Epithelial cell of prostate (primary cell): ENCODE results near the gene TMEM218.
A peak's percentile ranks its signal among the peaks of the same experiment; 100 is the strongest.

Experiments used
- DNase-seq: peaks from one replicate; pipeline ENCODE4 v3.0.0-alpha.2; 2011; ENCODE audit warnings: low read depth, low spot score
- H3K27ac ChIP-seq: fragments of 450-650 bp; 2 replicates; pipeline ENCODE4 v1.5.1; 2017; ENCODE audit warnings: mild to moderate bottlenecking

Gene TMEM218

DNA sequence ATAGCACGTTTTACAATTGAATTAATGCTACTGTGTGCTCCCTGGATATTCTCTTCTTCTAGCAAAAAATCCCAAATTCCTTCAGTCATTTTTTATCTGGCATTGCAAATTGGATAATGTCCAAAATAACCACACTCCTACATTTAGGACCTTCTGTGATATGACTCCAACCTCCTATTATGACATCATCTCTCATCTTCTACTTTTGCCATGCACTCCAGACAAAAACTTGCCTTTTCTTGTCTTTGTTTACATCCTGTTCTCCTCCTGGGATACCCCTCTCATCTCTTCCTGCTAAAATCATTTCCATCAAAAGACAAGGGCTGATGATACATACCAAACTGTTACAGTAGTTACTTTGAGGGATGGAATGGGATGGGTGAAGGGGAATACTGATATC, 20.6 kb upstream of the TMEM218 start:
- no peak for DNase-seq

DNA sequence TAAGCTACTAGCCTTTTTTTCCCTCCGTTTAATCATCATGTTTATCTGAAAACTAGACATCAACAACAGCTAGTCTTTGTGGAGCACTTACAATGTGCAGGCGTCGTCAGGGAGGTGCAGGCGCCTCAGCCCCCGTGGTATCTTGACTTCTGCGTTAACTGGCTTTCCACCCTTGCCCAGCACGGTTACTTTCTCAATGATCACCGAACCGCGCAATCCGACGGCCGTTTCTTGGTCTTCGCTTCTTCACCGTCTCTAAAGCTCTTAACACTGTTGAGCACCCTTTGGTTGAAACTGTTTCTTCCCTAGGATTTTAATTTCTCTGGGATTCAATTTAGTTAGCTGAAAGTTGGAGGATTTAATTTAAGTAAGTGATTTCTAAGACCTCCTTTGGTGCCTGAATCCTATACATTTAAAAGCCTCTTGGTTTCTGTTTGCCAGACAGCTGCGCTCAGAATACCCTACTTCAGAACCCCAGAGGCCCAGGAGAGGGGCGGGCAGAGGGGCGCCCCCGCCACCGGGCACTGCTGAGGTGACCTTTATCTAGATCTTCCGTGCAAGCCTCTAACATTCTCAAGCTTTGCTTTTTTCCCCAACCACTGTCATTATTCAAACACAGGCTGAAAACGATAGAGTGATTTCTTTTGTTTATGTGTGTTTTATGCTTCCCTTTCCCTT, 18.0 kb upstream of the TMEM218 start:
- DNase-seq = no peak
- no peak overlapping the region for H3K27ac ChIP-seq

More for the DNA sequence above, 20.6 kb upstream of the TMEM218 start:
- no peak overlapping the region for H3K27ac ChIP-seq

DNA sequence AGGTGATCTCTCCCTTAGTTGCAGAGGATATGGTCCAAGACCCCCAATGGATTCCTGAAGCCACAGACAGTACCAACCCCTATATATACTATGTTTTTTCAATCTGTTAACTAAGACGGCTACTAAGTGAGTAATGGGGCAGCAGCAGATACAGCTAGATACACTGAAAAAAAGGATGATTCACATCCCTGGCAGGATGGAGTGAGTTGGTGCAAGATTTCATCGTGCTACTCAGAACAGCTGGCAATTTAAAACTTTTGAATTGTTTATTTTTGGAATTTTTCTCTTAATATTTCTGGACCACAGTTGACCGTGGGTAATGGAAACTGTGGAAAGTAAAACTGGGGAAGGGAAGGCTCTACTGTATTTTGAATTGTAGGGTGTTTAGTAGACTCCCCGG, 17.0 kb upstream of the TMEM218 start:
- DNase-seq = no peak

DNA sequence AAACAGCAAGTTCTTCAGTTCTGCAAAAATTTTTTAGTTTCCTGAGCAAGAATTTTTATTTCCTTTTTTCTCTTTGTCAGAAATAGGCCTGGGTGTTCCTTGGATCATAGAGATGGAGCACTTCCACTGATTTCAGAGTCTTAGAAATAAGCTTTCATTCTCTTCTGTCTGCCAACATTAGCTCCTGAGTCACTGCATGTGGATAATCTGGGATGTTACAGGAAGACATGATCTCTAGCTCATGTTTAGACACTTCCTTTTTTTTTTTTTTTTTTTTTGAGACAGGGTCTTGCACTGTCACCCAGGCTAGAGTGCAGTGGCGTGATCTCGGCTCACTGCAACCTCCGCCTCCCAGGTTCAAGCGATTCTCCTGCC, 13.2 kb upstream of the TMEM218 start:
- no peak for DNase-seq
- no peak overlapping the region for H3K27ac ChIP-seq

More for the DNA sequence above, 17.0 kb upstream of the TMEM218 start:
- peak overlapping the region; percentile 42 for H3K27ac ChIP-seq

DNA sequence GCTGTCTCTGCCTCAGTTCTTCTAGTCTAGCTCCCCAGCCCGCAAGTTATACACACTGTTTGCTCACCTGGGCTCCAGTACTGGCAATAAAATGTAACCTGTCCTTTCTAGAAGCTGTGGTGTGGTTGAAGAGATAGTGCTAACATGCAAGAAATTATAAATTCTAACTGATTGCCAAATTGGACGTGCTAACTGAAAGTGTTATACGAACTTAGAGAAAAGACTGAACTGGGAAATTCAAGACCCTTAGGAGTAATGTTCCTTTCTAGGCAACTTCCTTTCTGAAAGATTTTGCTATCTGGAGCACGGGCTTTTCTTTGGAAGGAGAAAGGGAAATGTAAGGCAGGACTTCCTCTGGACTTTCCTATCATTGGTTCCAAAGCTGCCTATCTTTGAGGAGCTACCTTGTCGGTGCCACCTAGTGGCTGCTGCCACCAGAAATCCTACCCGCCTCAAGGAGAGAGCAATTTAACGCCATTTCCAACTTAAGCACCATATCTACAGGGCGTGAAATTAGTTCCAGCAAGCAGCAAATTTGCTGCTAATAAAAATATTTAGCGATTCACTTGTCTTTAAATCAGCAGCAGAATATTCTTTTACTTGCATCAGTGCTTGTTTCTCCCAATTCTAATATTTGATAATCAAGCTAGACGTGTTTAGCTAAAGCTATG, 12.7 kb upstream of the TMEM218 start:
- DNase-seq = no peak
- H3K27ac ChIP-seq = no peak overlapping the region

DNA sequence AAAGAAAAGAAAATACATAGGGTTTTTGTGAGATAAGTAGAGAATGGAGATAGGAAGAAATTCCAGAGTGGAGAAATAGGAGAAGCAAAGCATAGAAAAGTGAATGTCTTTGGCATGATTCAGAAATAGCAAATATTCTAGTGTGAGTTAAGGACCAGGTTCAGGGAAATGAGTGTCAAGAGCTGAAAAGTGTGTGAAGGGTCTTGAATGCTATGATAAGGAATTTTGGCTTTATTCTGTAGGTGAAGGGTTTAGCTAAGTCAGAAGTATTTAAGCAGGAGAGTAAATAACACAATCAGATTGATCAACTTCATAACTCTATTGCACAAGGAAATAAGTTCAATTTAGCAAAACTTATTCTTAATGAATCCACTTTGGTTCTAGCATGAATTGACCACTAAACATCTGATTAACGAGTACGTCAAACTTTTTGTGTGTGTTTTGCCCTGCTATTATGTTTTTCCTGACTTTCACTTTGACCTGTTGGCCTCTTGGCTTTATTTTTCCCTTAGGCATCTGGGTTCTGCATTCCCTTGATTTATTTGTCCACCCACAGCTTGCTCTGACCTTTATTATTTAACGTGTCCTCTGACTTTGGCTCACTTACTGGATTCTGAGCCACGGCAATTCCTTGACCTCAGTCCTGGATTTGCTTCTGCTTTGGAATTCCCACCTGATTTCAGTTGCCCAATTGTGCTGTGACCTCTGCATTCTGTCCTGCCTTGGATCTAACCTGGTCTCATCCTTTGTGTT, 11.9 kb upstream of the TMEM218 start:
- no peak overlapping the region for H3K27ac ChIP-seq
- no peak for DNase-seq

DNA sequence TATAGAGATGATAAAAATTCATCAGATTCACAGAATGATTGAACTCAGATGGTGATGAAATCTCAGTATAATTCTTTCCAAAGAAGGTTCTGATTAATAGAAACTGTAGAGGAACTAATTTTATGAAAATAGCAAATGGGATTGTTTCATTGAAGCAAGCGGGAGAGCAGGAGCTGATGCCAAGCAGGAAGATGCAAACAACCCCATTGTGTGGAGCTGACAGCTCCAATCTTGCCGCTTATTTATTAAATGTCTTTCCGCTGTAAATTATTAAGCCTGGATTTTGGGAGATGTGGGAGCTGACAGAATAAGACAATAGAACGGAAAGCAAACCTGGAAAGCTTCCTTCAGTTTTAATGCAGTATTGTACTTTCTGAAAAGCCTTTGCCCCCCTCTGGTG, 6.0 kb upstream of the TMEM218 start:
- DNase-seq = no peak

DNA sequence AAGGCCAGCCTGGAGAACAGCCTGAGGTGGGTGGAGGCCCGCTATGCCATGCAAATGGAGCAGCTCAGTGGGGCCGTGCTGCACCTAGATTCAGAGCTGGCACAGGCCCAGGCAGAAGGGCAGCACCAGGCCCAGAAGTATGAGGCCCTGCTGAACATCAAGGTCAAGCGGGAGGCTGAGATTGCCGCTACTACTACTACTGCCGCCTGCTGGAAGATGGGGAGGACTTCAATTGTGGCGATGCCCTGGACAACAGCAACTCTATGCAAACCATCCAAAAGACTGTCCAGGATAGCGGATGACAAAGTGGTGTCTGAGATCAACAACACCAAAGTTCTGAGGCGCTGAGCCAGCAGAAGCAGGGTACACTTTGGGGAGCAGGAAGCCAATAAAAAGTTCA, 3.1 kb upstream of the TMEM218 start:
- H3K27ac ChIP-seq = no peak overlapping the region
- DNase-seq = no peak

More for the DNA sequence above, 6.0 kb upstream of the TMEM218 start:
- H3K27ac ChIP-seq = no peak overlapping the region

DNA sequence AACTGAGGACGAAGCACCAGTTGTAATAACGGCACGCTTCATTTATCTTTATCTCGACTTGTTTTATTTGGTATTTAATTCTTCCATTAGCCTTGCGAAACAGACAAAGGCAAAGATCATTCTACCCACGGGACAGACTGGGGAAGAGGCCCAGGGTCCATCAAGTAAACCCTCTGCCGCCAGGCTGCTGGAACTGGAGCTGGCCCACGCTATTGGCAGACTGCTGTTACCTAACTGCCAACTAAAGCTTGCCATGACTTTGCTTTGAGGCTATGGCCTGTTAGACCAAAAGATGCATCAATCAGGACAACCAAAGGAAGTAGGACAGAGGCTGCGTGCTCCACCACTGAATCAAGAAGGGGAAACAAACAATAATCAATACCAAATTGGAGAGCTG, 780 bp upstream of the TMEM218 start:
- no peak for DNase-seq
- peak overlapping the region; percentile 65 for H3K27ac ChIP-seq

DNA sequence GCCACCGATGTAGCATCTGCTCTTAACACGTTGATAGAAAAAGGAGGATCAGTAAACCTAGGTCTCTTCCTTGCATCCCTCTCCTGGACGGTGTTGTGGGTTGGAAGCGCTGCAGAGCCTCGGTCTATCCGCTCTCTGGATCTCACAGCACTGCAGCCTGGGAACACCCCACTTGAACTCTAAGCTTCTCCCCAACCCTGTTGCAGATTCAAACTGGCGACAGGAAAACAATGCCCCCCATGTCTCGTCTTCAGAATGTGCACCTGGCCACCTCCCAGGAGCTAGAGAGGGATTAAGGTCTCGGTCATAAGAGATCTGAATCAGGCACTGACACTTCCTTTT, 454 bp downstream of the TMEM218 start:
- DNase-seq = no peak

DNA sequence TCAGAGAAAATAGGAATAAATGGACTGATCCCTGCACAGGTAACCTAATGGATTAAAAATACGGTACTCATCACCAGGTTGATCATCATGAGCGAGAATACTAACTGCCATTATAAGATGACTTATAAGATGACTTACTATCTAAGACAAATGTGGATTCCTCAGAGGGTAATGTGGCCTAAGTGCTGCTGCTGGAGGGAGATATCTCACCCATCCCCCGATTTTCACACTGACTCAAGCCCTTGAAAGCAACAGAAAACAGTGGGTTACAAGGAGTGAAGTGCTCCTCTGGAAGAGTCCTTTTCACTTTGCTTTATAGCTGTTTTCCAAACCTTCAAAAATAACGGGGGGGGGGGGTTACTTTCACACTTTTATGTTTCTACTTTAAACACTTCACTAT, 920 bp downstream of the TMEM218 start:
- DNase-seq = no peak
- H3K27ac ChIP-seq = peak overlapping the region; percentile 65

More for the DNA sequence above, 454 bp downstream of the TMEM218 start:
- peak overlapping the region; percentile 65 for H3K27ac ChIP-seq

DNA sequence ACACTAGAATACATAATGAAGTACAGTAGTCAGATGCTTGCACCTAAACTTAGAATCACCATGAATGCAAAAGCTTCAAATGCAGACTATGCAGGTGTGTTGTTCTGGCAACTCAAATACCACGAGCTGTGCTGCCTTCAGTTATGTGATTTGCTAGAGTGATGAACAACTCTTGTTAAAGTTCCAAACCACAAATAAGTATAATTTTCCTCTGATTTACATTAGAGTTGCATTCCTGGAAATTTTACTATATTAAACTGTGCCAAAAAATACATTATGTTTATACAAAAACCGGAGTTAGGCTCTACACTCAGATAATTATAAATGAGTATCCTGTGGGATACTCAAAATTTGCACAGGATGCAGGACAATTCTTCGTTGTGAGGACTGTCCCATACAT, 3.0 kb downstream of the TMEM218 start:
- no peak for DNase-seq
- no peak overlapping the region for H3K27ac ChIP-seq

DNA sequence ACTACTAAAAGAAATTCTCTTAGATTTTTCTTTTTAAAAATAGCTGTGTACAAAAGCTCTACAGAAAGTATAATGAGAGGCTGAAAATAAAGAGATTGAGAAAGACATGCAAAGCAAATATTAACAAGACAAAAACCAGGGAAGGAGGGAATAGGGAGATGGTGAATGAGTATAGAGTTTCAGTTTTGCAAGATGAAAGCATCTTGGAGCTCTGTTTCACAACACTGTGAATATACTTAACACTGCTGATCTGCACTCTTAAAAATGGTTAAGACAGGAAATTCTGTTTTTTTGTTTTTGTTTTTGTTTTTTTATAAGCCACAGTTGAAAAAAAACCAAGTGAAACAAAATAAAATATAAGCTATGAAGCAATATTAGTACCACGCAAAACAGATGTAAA, 5.5 kb downstream of the TMEM218 start:
- no peak overlapping the region for H3K27ac ChIP-seq
- no peak for DNase-seq

DNA sequence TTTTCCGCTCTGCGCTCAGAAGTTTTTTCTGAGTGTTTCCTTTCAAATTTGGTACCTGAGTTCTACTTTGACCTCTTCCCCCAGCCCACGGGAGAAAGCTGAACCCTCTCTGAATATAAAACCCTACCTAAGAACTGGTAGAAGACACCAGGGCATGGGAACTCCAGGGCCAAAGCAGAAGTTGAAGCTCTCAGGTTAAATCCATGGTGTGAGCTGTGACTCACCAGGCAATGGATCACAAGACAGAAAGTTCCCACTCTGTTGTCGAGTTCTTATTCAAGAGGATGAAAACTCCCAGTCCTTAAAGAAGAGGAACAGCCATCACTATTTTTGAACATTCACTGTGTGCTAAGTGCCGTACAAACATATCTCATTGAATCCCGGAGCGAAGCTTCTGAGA, 8.9 kb downstream of the TMEM218 start:
- H3K27ac ChIP-seq = no peak overlapping the region

DNA sequence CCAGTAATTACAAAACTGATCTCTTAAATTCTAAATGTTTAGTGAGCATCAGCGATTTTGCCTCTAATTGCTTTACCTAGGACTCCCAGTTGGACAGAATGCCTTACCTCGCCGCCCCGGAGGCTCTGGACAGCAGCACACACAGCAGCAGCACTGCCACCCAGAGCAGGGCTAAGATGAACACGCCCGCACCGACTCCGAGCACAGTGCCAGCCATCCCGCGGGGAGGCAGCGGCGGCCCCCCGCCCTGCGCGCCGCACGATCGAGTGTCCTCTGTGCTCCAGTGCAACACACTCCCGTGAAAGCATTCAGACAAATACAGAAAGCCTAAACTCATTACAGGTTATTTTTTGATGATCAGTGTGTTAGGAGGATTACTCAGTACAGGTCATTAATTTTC, 9.4 kb downstream of the TMEM218 start:
- H3K27ac ChIP-seq = no peak overlapping the region
- no peak for DNase-seq

More for the DNA sequence above, 8.9 kb downstream of the TMEM218 start:
- DNase-seq = no peak

DNA sequence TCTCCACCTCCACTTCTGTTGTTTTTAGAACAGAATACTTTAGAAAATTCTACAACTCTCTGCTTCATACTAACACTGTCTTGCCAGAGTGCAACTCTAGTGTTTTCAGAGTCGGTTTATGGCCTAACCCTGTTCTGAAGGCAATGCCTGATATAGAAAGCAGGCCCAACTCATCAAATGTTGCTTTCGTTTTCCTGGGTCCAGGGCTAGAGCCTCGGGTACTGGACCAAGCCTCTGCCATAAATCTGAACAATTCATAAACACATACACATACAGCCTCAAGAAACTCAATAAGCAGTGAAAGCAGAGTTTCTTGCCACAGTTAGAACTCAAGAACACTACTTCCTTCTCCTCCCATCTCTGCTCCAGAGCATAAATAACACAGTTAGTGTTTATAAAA, 9.8 kb downstream of the TMEM218 start:
- no peak for DNase-seq
- H3K27ac ChIP-seq = no peak overlapping the region

DNA sequence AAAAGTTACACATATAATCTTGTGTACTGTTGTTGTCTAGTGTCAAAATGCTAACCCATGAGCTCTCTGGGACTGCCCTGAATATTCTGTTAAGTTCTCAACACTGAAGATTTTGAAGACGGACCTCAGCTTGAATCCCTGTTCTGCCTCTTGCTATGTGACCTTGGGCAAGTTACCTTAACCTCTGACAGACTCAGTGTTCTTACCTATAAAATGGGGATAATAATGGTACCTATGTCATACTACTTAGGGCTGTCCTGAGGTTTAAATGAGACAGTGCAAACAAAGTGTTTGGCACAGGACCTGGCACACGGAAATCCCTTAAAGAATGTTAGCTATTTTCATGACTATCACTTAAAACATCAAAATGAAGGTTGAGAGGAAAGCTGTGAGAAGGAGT, 11.3 kb downstream of the TMEM218 start:
- H3K27ac ChIP-seq = no peak overlapping the region
- no peak for DNase-seq

DNA sequence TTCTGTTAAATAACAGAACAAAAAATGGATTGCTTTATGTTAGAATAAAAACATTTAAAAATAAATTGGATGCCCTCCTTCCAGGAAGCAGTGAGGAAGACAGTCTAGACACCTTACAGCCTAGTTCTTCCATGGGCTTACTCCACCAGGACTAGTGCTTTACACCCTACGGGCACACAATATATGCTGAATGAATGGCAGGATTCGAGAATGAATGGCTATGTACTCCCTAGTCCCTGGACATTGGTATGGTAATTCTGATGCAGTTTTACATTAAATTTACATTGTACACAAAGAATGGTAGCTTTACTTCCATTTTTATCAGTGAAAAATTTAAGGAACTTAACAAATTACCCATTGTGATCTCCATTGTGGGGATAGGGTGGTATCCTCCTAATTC, 16.7 kb downstream of the TMEM218 start:
- no peak overlapping the region for H3K27ac ChIP-seq
- DNase-seq = no peak

DNA sequence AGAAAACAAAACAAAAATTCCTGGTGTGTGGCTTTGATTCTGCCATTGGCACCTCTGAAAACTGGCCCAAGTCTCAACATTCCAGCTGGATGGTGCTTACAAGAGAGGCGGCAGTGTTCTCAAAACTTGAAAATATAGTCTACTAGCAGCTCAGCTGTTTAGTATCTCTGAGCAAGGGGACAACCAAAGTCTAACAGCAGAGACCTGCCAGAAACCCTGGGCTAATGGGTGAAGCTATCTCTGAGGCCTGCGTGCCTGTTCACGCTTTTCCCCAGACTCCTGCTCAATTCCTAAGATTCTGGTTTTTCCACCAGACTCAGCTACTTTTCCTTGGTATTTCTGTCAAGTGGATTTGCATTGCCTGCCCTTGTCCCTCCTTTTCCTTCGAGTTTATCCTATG, 17.9 kb downstream of the TMEM218 start:
- no peak for DNase-seq
- no peak overlapping the region for H3K27ac ChIP-seq

DNA sequence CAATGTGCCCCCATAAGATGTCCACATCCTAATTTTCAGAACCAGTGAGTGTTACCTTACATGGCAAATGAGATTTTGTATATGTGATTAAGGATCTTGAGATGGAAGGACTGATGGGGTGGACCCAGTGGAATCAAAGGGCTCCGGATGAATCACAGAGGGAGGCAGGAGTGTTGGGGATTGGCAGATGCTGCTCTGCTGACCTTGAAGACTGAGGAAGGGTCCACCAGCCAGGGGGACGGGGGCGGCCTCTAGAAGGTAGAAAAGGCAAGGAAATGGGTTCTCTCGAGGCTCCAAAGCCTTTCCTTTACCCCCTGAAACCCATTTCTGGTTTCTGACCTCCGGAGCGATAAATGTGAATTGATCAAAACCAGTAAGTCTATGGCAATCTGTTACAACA, 18.8 kb downstream of the TMEM218 start:
- DNase-seq = no peak
- no peak overlapping the region for H3K27ac ChIP-seq

DNA sequence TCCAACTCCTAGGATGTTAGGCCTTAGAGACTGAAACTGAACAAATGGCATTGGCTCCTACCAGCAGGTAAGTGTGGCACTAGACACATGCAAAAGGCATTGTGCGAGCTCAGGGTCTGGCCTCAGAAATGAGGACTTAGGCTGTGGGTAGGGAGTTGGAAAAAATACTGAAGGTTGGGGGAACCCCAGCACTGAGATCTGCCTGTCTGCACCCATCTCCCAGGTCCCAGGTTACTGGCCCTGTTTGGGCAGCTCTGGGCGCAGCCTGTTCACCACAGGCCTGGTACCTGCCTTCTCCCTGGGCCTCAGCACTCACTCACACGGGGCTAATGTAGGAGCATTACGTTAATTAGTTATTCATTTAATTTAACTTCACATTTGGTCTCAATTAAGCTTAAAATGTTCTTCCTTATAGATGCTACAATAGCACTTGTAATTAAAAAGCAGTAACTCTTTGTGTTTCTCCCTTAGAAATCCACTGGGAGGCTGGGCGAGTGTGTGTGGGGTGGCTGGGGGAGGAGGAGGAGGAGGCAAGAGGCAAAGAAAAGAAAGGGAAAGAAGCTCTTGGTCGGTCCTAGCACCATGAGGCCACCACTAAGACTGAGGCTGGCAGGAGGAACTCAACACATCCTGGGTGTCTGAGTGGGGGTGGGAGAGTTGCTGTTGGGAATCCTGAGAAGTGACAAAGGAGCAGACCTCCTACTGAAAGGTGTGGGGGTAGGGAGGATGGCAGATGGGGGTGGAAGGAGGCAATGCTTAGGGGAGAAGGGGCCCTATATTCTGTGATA, 19.4 kb downstream of the TMEM218 start:
- no peak for DNase-seq
- peak overlapping the region; percentile 80 for H3K27ac ChIP-seq
